IMR-90 (cell line): Measurements from ENCODE around the gene NAGLU. TPM values are rescaled to one million over a fixed set of nuclear protein-coding genes. Genes with fewer than 3 reads are reported as not detected.

Experiments used
- ATAC-seq: fragments of 200-7000 bp; cut with Tn5 transposase; 2 replicates; pipeline ENCODE4 v1.9.1; 2020; ENCODE audit warnings: low read depth, mild to moderate bottlenecking, moderate library complexity
- BruUV-seq: library from RNA; stranded (reverse); fragments of 400-500 nt; replicated peaks from 2 replicates; lab custom pipeline; 2021; lab: Mats Ljungman, UMichigan
- CTCF ChIA-PET: fragments of 300-600 bp; formaldehyde crosslinking; extraction: SDS; loops from one replicate; lab custom pipeline; 2021; ENCODE audit warnings: antibody characterized with exemption; lab: Yijun Ruan, JAX
- POLR2A ChIA-PET: fragments of 300-600 bp; sonication (Branson Sonifier 250); formaldehyde crosslinking; loops from one replicate; lab custom pipeline; 2022; ENCODE audit warnings: antibody characterized with exemption; ENCODE audit not compliant: unreplicated experiment; lab: Charles Lee
- DNase-seq: peaks from one replicate; pipeline ENCODE4 v3.0.0; 2013
- H2AFZ ChIP-seq: replicated peaks from 2 replicates; pipeline ENCODE3; 2013; ENCODE audit warnings: low read length, mild to moderate bottlenecking; ENCODE audit not compliant: poor library complexity
- H2AK5ac ChIP-seq: 2 replicates; pipeline ENCODE4 v1.6.1; 2013; ENCODE audit warnings: low read depth, low read length, inconsistent platforms
- H2AK9ac ChIP-seq: replicated peaks from 2 replicates; pipeline ENCODE3; 2013; ENCODE audit warnings: mild to moderate bottlenecking, low read depth, low read length, moderate library complexity; ENCODE audit not compliant: poor library complexity
- H2BK120ac ChIP-seq: 2 replicates; pipeline ENCODE4 v1.6.1; 2013; ENCODE audit warnings: low read depth, low read length, inconsistent platforms
- H2BK15ac ChIP-seq: 3 replicates; pipeline ENCODE4 v1.6.1; 2013; ENCODE audit warnings: low read depth, low read length, inconsistent platforms
- H2BK20ac ChIP-seq: 2 replicates; pipeline ENCODE4 v1.6.1; 2013; ENCODE audit warnings: low read depth, mild to moderate bottlenecking, inconsistent platforms, low read length, moderate library complexity
- H2BK5ac ChIP-seq: 2 replicates; pipeline ENCODE4 v1.6.1; 2013; ENCODE audit warnings: mild to moderate bottlenecking, low read depth, low read length, inconsistent platforms; ENCODE audit not compliant: poor library complexity, severe bottlenecking
- H3K14ac ChIP-seq: replicated peaks from 2 replicates; pipeline ENCODE4 v1.6.1; 2013; ENCODE audit warnings: low read depth, low read length, inconsistent platforms
- H3K18ac ChIP-seq: 2 replicates; pipeline ENCODE4 v1.6.1; 2013; ENCODE audit warnings: low read depth, low read length, control low read depth
- H3K23ac ChIP-seq: 2 replicates; pipeline ENCODE4 v1.6.1; 2013; ENCODE audit warnings: low read depth, low read length, inconsistent platforms
- H3K27ac ChIP-seq: 2 replicates; pipeline ENCODE4 v1.5.1; 2013; ENCODE audit warnings: mild to moderate bottlenecking, control low read depth, low read length; ENCODE audit not compliant: insufficient read depth
- H3K27me3 ChIP-seq: 2 replicates; pipeline ENCODE4 v1.6.1; 2013; ENCODE audit warnings: low read length; ENCODE audit not compliant: control insufficient read depth, insufficient read depth
- H3K36me3 ChIP-seq: 2 replicates; pipeline ENCODE4 v1.6.1; 2013; ENCODE audit warnings: low read length, mixed read lengths; ENCODE audit not compliant: control insufficient read depth, insufficient read depth
- H3K4ac ChIP-seq: 2 replicates; pipeline ENCODE4 v1.6.1; 2013; ENCODE audit warnings: low read depth, low read length, inconsistent platforms
- H3K4me1 ChIP-seq: 2 replicates; pipeline ENCODE4 v1.6.1; 2013; ENCODE audit warnings: low read length, mixed read lengths; ENCODE audit not compliant: control insufficient read depth, insufficient read depth
- H3K4me2 ChIP-seq: 2 replicates; pipeline ENCODE4 v1.6.1; 2013; ENCODE audit warnings: low read depth, mild to moderate bottlenecking, control low read depth, low read length, moderate library complexity
- H3K4me3 ChIP-seq: 2 replicates; pipeline ENCODE4 v1.5.1; 2013; ENCODE audit warnings: low read depth, mild to moderate bottlenecking, control low read depth, low read length, moderate library complexity; ENCODE audit not compliant: insufficient read depth
- H3K56ac ChIP-seq: 2 replicates; pipeline ENCODE4 v1.6.1; 2013; ENCODE audit warnings: low read length, inconsistent platforms; ENCODE audit not compliant: insufficient read depth; ENCODE audit errors: extremely low read depth
- H3K79me1 ChIP-seq, 2 experiments: 2 replicates each; pipeline ENCODE4 v1.6.1; 2013; ENCODE audit warnings: low read length in 2 of 2, inconsistent platforms in 1 of 2, low read depth in 1 of 2
- H3K9ac ChIP-seq: 2 replicates; pipeline ENCODE4 v1.6.1; 2013; ENCODE audit warnings: low read depth, low read length, control low read depth
- H3K9me1 ChIP-seq: 2 replicates; pipeline ENCODE4 v1.6.1; 2013; ENCODE audit warnings: low read length, inconsistent platforms; ENCODE audit not compliant: insufficient read depth
- H3K9me3 ChIP-seq: 2 replicates; pipeline ENCODE4 v1.6.1; 2013; ENCODE audit warnings: low read length; ENCODE audit not compliant: control insufficient read depth, insufficient read depth
- H4K20me1 ChIP-seq: 2 replicates; pipeline ENCODE4 v1.6.1; 2013; ENCODE audit warnings: low read length, inconsistent platforms; ENCODE audit not compliant: insufficient read depth
- H4K5ac ChIP-seq: 2 replicates; pipeline ENCODE4 v1.6.1; 2013; ENCODE audit warnings: mild to moderate bottlenecking, low read depth, low read length, control low read depth
- H4K8ac ChIP-seq, 2 experiments: 2 replicates each; pipeline ENCODE4 v1.6.1; 2013; ENCODE audit warnings: low read depth in 2 of 2, low read length in 2 of 2, control low read depth in 1 of 2, inconsistent platforms in 1 of 2
- H4K91ac ChIP-seq: 2 replicates; pipeline ENCODE4 v1.6.1; 2013; ENCODE audit warnings: low read depth, low read length, inconsistent platforms; ENCODE audit not compliant: insufficient read depth
- CHD1 ChIP-seq: IDR thresholded peaks from 2 replicates; pipeline ENCODE4 v1.6.1; 2012; ENCODE audit warnings: low read depth, low read length, improper control_type of control experiment
- FOS ChIP-seq: fragments of 150-350 bp; IDR thresholded peaks from 2 replicates; pipeline ENCODE4 v1.6.1; 2016; ENCODE audit warnings: low read depth, low read length
- RAD21 ChIP-seq: IDR thresholded peaks from 2 replicates; pipeline ENCODE4 v1.6.1; 2012; ENCODE audit warnings: low read length, improper control_type of control experiment
- SMC3 ChIP-seq: fragments of 150-350 bp; IDR thresholded peaks from 2 replicates; pipeline ENCODE4 v1.6.1; 2016; ENCODE audit warnings: low read depth, mild to moderate bottlenecking, antibody characterized with exemption, low read length, moderate library complexity
- WGBS, 2 experiments: methylation state at CpG; one replicate each; pipeline versions ENCODE4 v1.1.5 to v1.1.7; 2013; ENCODE audit warnings: missing lambda C conversion rate in 2 of 2; ENCODE audit not compliant: insufficient read length in 1 of 2; ENCODE audit errors: extremely low coverage in 2 of 2; 5-methylcytosine and 5-hydroxymethylcytosine counted together
- dilution Hi-C: fragments of 300-500 bp; cut with HindIII; formaldehyde crosslinking; loops from one replicate; pipeline ENCODE4 v1.14.3; 2018; ENCODE audit warnings: low sequenced_read_pairs; ENCODE audit not compliant: unreplicated experiment
- in situ Hi-C: fragments of 300-500 bp; cut with MboI; formaldehyde crosslinking; loops from 3 replicates; pipeline ENCODE4 v1.14.3; 2019; ENCODE audit warnings: low sequenced_read_pairs, inconsistent platforms, mixed read lengths
- intact Hi-C: fragments of 100-400 bp; cut with micrococcal nuclease; formaldehyde crosslinking; loops from 2 replicates; pipeline ENCODE4 v1.10.0; 2022
- polyA plus RNA-seq, 3 experiments: library from polyadenylated mRNA; depleted of rRNA; stranded (reverse); fragments of >200 nt; gene quantifications; 2 replicates each; pipeline ENCODE4 v1.2.3, GENCODE V29; 2012; ENCODE audit warnings: low replicate concordance in 1 of 3
- total RNA-seq: library from RNA; depleted of rRNA; stranded (reverse); fragments of >200 nt; gene quantifications from 2 replicates; pipeline ENCODE4 v1.2.3, GENCODE V29; 2012

The NAGLU gene
- total and polyA plus RNA-seq, 2 of the 4 experiments (the other 2 are of a cell fraction), result 6.5 to 29.2 TPM

GRCh38 chr17:42514279-42514678, 21.8 kb upstream of the NAGLU start:
- H2BK20ac ChIP-seq, result peak overlapping the region; percentile 12; the same call in 1 of the 2 replicates
- ChIA-PET POLR2A (no interaction called here), CTCF (no interaction called here)
- dilution Hi-C loops (no loop called here), intact Hi-C loops (no loop called here), in situ Hi-C loops (no loop called here)
- WGBS, 2 experiments, result 100% methylated on average over 2 of the region's 11 CpGs; no CpG with 5 or more reads in 1 of the 2 experiments
- no peak overlapping the region for H2BK15ac ChIP-seq
- H3K14ac ChIP-seq, result peak overlapping the region; percentile 21; the same call in 1 of the 2 replicates
- DNase-seq (no peak), ATAC-seq (no peak)
- H3K4me3 ChIP-seq, result no peak overlapping the region
- no peak overlapping the region for H2AFZ ChIP-seq
- peaks cover 50% of the 10 kb centered on the region for H3K4me1 ChIP-seq
- no peaks in the 10 kb centered on the region for H4K20me1 ChIP-seq
- H3K9me1 ChIP-seq, result peaks cover 29% of the 10 kb centered on the region
- peak overlapping the region; percentile 25; the same call in 1 of the 2 replicates for H4K5ac ChIP-seq
- no peak overlapping the region for H2AK9ac ChIP-seq
- no peak overlapping the region for H3K23ac ChIP-seq
- no peaks in the 10 kb centered on the region for H3K9me3 ChIP-seq
- TF ChIP-seq RAD21 (no peak), CHD1 (no peak), FOS (no peak), SMC3 (no peak)
- no peak overlapping the region for H2BK5ac ChIP-seq
- H2BK120ac ChIP-seq, result peak overlapping the region; percentile 59
- H2AK5ac ChIP-seq, result peak overlapping the region; percentile 81
- no peak overlapping the region; a peak in 1 of 4 replicates for H4K8ac ChIP-seq
- peak overlapping the region; percentile 92; the same call in 1 of the 2 replicates for H3K18ac ChIP-seq
- no TSS peak for BruUV-seq
- H3K56ac ChIP-seq, result no peak overlapping the region
- H3K4me2 ChIP-seq, result no peak overlapping the region
- H3K27ac ChIP-seq, result peak overlapping the region; percentile 94; the same call in 1 of the 2 replicates
- peak overlapping the region; percentile 78 for H3K4ac ChIP-seq
- H3K27me3 ChIP-seq, result no peaks in the 10 kb centered on the region
- peak overlapping the region; percentile 78; the same call in 1 of the 2 replicates for H4K91ac ChIP-seq
- no peak overlapping the region for H3K9ac ChIP-seq
- peaks cover 9% of the 10 kb centered on the region for H3K36me3 ChIP-seq
- H3K79me1 ChIP-seq, result peaks cover 0 to 41% of the 10 kb centered on the region in 2 experiments; a peak in 2 of 4 replicates
